HFFc6 (cell line): Measurements from ENCODE around the gene TCP10L. TPM values are rescaled to one million over a fixed set of nuclear protein-coding genes. Genes with fewer than 3 reads are reported as not detected.

Experiments used
- DNase-seq: peaks from one replicate; pipeline ENCODE4 v3.0.0-alpha.2; 2018
- H3K27ac Mint-ChIP-seq: 2 replicates; pipeline ENCODE4 v1.8.0; 2020; ENCODE audit warnings: mild to moderate bottlenecking, mixed read lengths
- H3K27me3 Mint-ChIP-seq: 2 replicates; pipeline ENCODE4 v1.8.0; 2021; ENCODE audit warnings: mild to moderate bottlenecking, moderate library complexity, mixed read lengths; ENCODE audit not compliant: insufficient read depth
- H3K36me3 Mint-ChIP-seq: 2 replicates; pipeline ENCODE4 v1.8.0; 2021; ENCODE audit warnings: low read depth, mixed read lengths
- H3K4me1 Mint-ChIP-seq: 2 replicates; pipeline ENCODE4 v1.8.0; 2020; ENCODE audit warnings: low read depth, mixed read lengths
- H3K4me3 Mint-ChIP-seq: 2 replicates; pipeline ENCODE4 v1.8.0; 2020; ENCODE audit warnings: mild to moderate bottlenecking, moderate library complexity, mixed read lengths
- H3K9me3 Mint-ChIP-seq: 2 replicates; pipeline ENCODE4 v1.8.0; 2020; ENCODE audit warnings: mild to moderate bottlenecking, mixed read lengths
- CTCF ChIP-seq: fragments of 200-600 bp; sonication (generic); IDR thresholded peaks from 2 replicates; pipeline ENCODE4 v1.5.0; 2021; ENCODE audit warnings: antibody characterized with exemption, mild to moderate bottlenecking
- total RNA-seq, 6 experiments: library from RNA; stranded (reverse); fragmentation: NEBNext Ultra II Directional; extraction: Animal tissue kit (Norgen Biotek cat#: 25700); gene quantifications; 2 replicates in 1 of 6; 3 replicates in 5 of 6; pipeline ENCODE4 v1.2.3, GENCODE V29; 2021

The TCP10L gene
- total RNA-seq, 6 experiments from 2014 or later: 0.14 TPM; not detected in 5

- H3K4me1 Mint-ChIP-seq: no peaks in the 10 kb centered on the region
- no peaks in the 10 kb centered on the region for H3K9me3 Mint-ChIP-seq
- H3K36me3 Mint-ChIP-seq: peaks cover 25% of the 10 kb centered on the region
- DNase-seq: no peak
- TF ChIP-seq CTCF: no peak
- no peak overlapping the region for H3K4me3 Mint-ChIP-seq
- peaks cover 2% of the 10 kb centered on the region for H3K27me3 Mint-ChIP-seq
- no peak overlapping the region for H3K27ac Mint-ChIP-seq
These were observed 17.8 kb upstream of the TCP10L start for GRCh38 chr21:32603131-32603530.

- Mint-ChIP-seq H3K36me3 (peaks cover 29% of the 10 kb centered on the region), H3K4me1 (peaks cover 8% of the 10 kb centered on the region), H3K9me3 (no peaks in the 10 kb centered on the region), H3K27me3 (peaks cover 3% of the 10 kb centered on the region), H3K4me3 (no peak overlapping the region), H3K27ac (peak overlapping the region; percentile 23; the same call in 1 of the 2 replicates)
- no peak for DNase-seq
- no peak for TF ChIP-seq CTCF
These were observed 16.8 kb upstream of the TCP10L start for GRCh38 chr21:32602099-32602498.

GRCh38 chr21:32599526-32599925 is 14.2 kb upstream of the TCP10L start:
- Mint-ChIP-seq H3K4me3 (no peak overlapping the region), H3K36me3 (peaks cover 23% of the 10 kb centered on the region), H3K27ac (no peak overlapping the region), H3K27me3 (peaks cover 2% of the 10 kb centered on the region), H3K4me1 (peaks cover 15% of the 10 kb centered on the region), H3K9me3 (no peaks in the 10 kb centered on the region)
- TF ChIP-seq CTCF: no peak
- no peak for DNase-seq

- Mint-ChIP-seq H3K27ac (no peak overlapping the region), H3K27me3 (peaks cover 1% of the 10 kb centered on the region), H3K4me1 (peaks cover 15% of the 10 kb centered on the region), H3K4me3 (no peak overlapping the region), H3K36me3 (peaks cover 23% of the 10 kb centered on the region), H3K9me3 (no peaks in the 10 kb centered on the region)
- no peak for DNase-seq
- TF ChIP-seq CTCF: no peak
These were observed 13.8 kb upstream of the TCP10L start for GRCh38 chr21:32599091-32599490.

- TF ChIP-seq CTCF: no peak
- Mint-ChIP-seq H3K9me3 (no peaks in the 10 kb centered on the region), H3K36me3 (peaks cover 13% of the 10 kb centered on the region), H3K4me1 (peaks cover 15% of the 10 kb centered on the region), H3K27me3 (peaks cover 1% of the 10 kb centered on the region; the same call in 1 of the 2 replicates), H3K4me3 (peak overlapping the region; percentile 20), H3K27ac (peak overlapping the region; percentile 78)
- DNase-seq: peak; percentile 93
These were observed 11.9 kb upstream of the TCP10L start for GRCh38 chr21:32597205-32597604.

GRCh38 chr21:32595431-32595830 is 10.1 kb upstream of the TCP10L start:
- no peaks in the 10 kb centered on the region for H3K9me3 Mint-ChIP-seq
- TF ChIP-seq CTCF: no peak
- H3K27me3 Mint-ChIP-seq: peaks cover 4% of the 10 kb centered on the region
- peaks cover 15% of the 10 kb centered on the region for H3K4me1 Mint-ChIP-seq
- no peak overlapping the region for H3K27ac Mint-ChIP-seq
- peaks cover 13% of the 10 kb centered on the region for H3K36me3 Mint-ChIP-seq
- H3K4me3 Mint-ChIP-seq: no peak overlapping the region
- no peak for DNase-seq
